Measurements from ENCODE around the gene MSH4. TPM values are rescaled to one million over a fixed set of nuclear protein-coding genes. Genes with fewer than 3 reads are reported as not detected.
"Not testable (repeated sequence)": the region's sequence is repeated elsewhere in the genome, so short reads cannot be mapped to it uniquely, and the experiment has no call there.

Gene MSH4
- total and polyA plus RNA-seq, 3 donors from 2014 or later = 4.6 to 8.2 (median 5.5) TPM

DNA sequence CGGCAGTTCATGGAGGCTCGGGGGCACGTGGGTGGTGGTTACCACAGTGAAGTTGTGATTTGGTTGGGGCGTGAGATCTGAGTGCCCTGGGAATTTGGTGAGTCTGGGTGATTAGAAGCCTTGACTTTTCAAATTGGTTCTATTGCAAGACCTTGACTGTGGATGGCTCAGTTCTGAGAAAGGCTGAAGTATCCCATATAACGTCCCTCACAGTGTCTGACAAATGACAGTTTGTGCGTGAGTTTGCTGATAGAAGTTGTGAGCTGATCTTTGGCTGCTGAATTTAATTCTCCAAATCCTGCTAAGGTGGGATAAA is 549 bp downstream of the MSH4 start:
- TF ChIP-seq, protein P1, sequence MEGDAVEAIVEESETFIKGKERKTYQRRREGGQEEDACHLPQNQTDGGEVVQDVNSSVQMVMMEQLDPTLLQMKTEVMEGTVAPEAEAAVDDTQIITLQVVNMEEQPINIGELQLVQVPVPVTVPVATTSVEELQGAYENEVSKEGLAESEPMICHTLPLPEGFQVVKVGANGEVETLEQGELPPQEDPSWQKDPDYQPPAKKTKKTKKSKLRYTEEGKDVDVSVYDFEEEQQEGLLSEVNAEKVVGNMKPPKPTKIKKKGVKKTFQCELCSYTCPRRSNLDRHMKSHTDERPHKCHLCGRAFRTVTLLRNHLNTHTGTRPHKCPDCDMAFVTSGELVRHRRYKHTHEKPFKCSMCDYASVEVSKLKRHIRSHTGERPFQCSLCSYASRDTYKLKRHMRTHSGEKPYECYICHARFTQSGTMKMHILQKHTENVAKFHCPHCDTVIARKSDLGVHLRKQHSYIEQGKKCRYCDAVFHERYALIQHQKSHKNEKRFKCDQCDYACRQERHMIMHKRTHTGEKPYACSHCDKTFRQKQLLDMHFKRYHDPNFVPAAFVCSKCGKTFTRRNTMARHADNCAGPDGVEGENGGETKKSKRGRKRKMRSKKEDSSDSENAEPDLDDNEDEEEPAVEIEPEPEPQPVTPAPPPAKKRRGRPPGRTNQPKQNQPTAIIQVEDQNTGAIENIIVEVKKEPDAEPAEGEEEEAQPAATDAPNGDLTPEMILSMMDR (IDR thresholded peaks at IDR 0.05) = no peak
- no peak for TF ChIP-seq POLR2A (IDR thresholded peaks at IDR 0.05)
- H3K36me3 ChIP-seq (ENCODE audit: low read depth, missing control alignments) = no peaks in the 10 kb centered on the region

DNA sequence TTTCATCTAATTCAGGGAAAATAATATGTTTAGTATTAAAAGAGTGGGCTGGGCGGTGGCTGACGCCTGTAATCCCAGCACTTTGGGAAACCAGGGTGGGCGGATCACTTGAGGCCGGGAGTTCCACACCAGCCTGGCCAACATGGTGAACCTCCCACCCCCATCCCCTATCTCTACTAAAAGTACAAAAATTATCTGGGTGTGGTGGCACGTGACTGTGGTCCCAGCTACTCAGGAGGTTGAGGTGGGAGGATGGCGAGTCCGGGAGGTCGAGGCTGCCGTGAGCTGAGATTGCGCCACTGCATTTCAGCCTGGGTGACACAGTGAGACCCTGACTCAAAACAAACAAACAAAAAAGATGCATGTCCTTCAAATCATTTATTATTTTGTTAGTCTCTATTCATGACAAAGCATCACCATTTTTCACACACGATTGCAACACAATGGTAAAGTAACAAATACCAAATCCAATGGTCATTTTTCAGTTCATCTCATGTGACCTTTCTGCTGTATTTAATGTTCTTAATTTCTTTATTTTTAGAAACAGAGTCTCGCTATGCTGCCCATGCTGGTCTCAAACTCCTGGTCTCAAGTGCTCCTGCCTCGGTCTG is 1.0 kb downstream of the MSH4 start:
- DNase-seq = no peak
- Histone ChIP-seq H3K36me3 (ENCODE audit: low read depth, missing control alignments) (no peaks in the 10 kb centered on the region), H3K9me3 (no peaks in the 10 kb centered on the region), H3K4me1 (no peaks in the 10 kb centered on the region), H3K4me3 (no peak overlapping the region), H3K27ac (no peak overlapping the region), H3K27me3 (no peaks in the 10 kb centered on the region)
- intact Hi-C loops (cut with DNase I; ENCODE audit: low total_unique reads) = no loop called here
- WGBS, 2 donors = 64 to 72% methylated on average over 13 of the region's 13 CpGs
- no peak for TF ChIP-seq POLR2A (IDR thresholded peaks at IDR 0.05)
- TF ChIP-seq, protein P1 (IDR thresholded peaks at IDR 0.05) = no peak

More for the DNA sequence above, 549 bp downstream of the MSH4 start:
- 46 to 47% methylated on average over 5 to 6 of the region's 6 CpGs for WGBS, 2 donors
- Histone ChIP-seq H3K27ac (no peak overlapping the region), H3K27me3 (no peaks in the 10 kb centered on the region), H3K4me3 (peak overlapping the region; percentile 35 to 60), H3K9me3 (no peaks in the 10 kb centered on the region), H3K4me1 (no peaks in the 10 kb centered on the region)
- intact Hi-C loops (cut with DNase I; ENCODE audit: low total_unique reads) = no loop called here
- no peak for DNase-seq

DNA sequence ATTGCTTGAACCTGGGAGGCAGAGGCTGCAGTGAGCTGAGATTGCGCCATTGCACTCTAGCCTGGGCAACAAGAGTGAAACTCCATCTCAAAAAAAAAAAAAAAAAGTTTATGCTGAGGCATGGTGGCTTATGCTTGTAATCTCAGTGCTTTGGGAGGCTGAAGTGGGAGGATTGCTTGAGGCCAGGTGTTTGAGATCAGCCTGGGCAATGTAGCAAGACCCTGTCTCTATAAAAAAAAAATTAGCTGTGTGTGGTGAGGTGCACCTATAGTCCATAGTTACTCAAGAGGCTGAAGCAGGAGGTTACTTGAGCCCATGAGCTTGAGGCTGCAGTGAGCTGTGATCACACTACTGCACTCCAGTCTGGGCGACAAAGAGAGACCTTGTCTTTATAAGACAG is 4.8 kb downstream of the MSH4 start:
- H3K36me3 ChIP-seq (ENCODE audit: low read depth, missing control alignments); H3K27ac ChIP-seq; H3K9me3 ChIP-seq; DNase-seq; H3K4me1 ChIP-seq; H3K4me3 ChIP-seq; H3K27me3 ChIP-seq; intact Hi-C loops (cut with DNase I; ENCODE audit: low total_unique reads): not testable (repeated sequence)
- 93 to 97% methylated on average over 2 of the region's 2 CpGs for WGBS, 2 donors

DNA sequence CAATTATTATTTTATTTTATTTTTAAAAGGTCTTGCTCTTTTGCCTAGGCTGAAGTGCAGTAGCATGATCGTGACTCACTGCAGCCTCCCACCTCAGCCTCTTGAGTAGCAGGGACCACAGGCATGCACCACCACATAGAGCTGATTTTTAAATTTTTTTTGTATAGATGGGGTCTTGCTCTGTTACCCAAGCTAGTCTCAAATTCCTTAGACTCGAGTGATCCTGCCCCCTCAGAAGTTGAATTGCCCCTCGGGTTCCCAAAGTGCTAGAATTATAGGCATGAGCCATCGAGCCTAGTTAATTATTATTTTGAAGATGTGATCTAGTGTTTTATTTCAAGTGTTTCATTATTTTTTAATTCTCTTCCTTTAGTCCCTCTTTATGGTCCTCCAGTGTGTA is 12.2 kb downstream of the MSH4 start:
- WGBS, 2 donors = 90 to 94% methylated on average over 4 of the region's 4 CpGs
- Histone ChIP-seq H3K9me3 (no peaks in the 10 kb centered on the region), H3K27ac (no peak overlapping the region), H3K27me3 (no peaks in the 10 kb centered on the region), H3K36me3 (ENCODE audit: low read depth, missing control alignments) (no peaks in the 10 kb centered on the region), H3K4me1 (no peaks in the 10 kb centered on the region), H3K4me3 (no peak overlapping the region)
- TF ChIP-seq, protein P1 (IDR thresholded peaks at IDR 0.05) = no peak
- no peak for TF ChIP-seq POLR2A (IDR thresholded peaks at IDR 0.05)
- intact Hi-C loops (cut with DNase I; ENCODE audit: low total_unique reads) = no loop called here
- DNase-seq = no peak

DNA sequence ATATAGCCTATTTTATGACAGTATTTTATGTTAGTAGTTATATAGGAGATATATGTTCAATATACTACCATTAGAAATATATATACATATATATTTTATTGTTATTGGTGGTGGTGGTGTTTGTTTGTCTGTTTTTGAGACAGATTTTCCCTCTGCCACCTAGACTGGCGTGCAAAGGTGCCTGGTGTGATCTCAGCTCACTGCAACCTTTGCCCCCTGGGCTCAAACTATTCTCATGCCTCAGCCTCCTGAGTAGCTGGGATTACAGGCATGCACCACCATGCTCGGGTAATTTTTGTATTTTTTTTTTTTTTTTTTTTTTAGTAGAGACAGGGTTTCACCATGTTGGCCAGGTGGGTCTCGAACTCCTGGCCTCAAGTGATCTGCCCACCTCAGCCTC is 13.4 kb downstream of the MSH4 start:
- intact Hi-C loops (cut with DNase I; ENCODE audit: low total_unique reads); H3K36me3 ChIP-seq (ENCODE audit: low read depth, missing control alignments); H3K9me3 ChIP-seq; DNase-seq; H3K27ac ChIP-seq; H3K27me3 ChIP-seq; H3K4me3 ChIP-seq; H3K4me1 ChIP-seq: not testable (repeated sequence)
- WGBS, 2 donors = 94 to 96% methylated on average over 3 of the region's 3 CpGs

DNA sequence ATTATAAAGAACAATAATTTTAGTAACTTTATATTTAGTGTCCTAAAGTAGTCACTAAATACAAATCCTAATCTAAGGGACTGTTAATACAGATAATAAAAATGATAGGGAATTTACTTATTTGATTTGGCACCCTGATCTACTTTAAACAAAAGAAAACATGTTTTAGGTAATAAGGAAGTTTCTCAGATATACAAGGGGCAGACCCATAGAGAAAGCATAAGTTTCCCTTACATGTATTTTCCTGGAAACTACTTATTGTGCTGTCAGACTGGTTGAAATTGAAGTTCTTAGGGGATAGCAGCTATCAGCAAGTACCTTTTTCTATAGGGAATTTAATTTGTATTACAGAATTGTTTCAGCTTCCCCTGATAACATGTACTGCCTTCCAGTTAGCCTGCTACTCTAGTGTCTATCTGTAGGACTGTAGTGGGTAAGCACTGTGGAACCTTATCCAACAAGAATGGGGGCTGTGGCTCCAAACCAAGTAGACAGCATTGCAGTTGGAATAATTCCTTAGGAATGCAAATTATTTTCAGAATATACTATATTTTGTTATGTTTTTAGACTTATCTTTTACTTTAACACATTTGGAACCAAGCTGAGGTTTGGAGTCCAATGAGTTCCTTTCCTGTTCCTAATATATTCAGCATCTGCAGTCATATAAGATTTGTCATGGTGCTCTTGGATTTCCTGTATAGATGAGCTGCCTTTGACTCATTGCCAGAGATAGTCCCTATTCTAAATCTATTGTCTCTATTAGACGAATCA is 14.7 kb downstream of the MSH4 start:
- H3K4me1 ChIP-seq = no peaks in the 10 kb centered on the region
- no peaks in the 10 kb centered on the region for H3K36me3 ChIP-seq (ENCODE audit: low read depth, missing control alignments)
- H3K27me3 ChIP-seq = no peaks in the 10 kb centered on the region
- H3K27ac ChIP-seq = no peak overlapping the region
- 67 to 73% methylated on average over 1 of the region's 1 CpG for WGBS, 2 donors
- no peak for DNase-seq
- intact Hi-C loops (cut with DNase I; ENCODE audit: low total_unique reads) = no loop called here
- H3K4me3 ChIP-seq = no peak overlapping the region
- H3K9me3 ChIP-seq = no peaks in the 10 kb centered on the region
- TF ChIP-seq, protein P1 (IDR thresholded peaks at IDR 0.05) = no peak
- no peak for TF ChIP-seq POLR2A (IDR thresholded peaks at IDR 0.05)

Measured in testis (tissue), 3 donors.